NOMO-1 (cell line): Measurements from ENCODE around the gene POU6F2.
"Not testable (repeated sequence)": the region's sequence is repeated elsewhere in the genome, so short reads cannot be mapped to it uniquely, and the experiment has no call there.

ENCODE experiments used
- DNase-seq, 2 experiments: peaks; one replicate each; lab custom pipeline; 2025; ENCODE audit not compliant: unreplicated experiment in 2 of 2; lab: John Stamatoyannopoulos, UW

Gene POU6F2

DNA sequence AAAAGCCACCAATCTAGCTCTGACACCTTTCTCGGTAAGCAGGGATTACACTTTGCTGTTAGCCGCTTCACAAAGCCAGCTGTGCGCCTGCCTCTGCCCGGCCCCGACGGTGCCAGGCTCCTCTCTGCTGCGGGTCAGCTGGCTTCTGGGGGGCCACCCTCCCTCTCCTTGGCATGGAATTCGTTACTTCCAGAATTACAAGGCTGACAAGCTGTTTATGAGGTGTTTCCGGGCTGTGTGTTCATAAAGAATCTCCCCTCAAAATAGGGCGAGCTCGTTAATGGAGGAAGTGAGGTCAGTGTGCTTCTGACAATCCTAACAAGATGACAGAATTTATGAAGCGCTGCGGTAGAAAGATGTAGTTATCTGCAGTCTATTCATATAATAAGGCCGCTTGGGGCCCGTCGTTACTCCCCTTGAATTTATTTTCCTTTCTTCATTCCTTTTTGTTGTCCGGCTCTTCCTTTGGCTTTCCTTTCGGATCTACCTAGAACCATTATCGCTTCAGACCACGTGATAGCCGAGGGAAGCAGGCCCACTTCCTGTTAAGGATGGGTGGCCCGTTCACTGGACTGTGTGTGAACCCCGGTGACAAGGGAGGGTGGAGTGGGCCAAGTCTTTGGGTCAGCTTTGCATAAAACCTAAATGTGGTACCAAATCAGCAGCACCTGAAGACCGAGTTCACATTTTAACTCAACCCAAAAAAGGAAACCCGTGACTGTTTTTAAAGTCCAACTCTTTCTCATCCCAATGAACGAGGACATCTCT, 315.5 kb downstream of the POU6F2 start:
- no peak for DNase-seq

DNA sequence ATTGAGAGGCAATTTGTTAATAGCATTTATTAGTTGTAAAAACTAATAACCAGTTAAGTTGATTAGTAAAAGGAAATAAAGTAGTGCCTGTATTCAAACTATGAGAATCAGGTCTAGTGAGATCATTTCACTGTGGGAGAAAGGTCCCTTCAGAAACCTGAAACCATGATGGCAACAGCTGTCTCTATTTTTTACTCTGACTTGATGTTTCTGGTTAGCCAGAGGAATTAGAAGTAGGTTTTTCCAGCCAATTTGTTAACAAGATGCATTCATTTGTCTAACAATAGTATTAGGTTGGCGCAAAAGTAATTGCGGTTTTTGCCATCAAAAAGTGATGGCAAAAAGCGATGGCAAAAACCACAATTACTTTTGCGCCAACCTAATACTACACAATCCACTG, 316.3 kb downstream of the POU6F2 start:
- DNase-seq: no peak

DNA sequence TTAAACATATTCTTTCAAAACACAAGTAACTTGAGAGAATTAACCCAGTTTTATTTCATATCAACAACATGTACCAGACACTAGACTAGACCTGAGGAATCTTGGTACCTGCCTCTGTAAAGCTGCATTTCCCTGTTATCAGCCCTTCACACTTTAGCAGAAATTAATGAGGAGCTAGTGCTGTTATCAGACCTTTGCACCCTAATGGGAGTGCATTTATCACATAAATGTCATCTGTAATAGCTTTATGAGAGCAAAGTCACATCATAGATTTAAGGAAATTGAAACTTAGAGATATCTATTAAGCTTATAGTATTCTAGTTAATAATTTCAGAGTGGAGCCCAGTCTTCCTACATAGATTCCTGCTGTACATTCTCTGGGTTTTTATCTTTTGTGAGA, 318.1 kb downstream of the POU6F2 start:
- no peak for DNase-seq

- DNase-seq: no peak
These were observed 322.0 kb downstream of the POU6F2 start for GRCh38 chr7:39299695-39300094.

- DNase-seq: no peak
These were observed 322.6 kb downstream of the POU6F2 start for GRCh38 chr7:39300276-39300675.

- DNase-seq: no peak
These were observed 323.8 kb downstream of the POU6F2 start for GRCh38 chr7:39301543-39301942.

GRCh38 chr7:39304178-39304577, 326.5 kb downstream of the POU6F2 start:
- DNase-seq: no peak

DNA sequence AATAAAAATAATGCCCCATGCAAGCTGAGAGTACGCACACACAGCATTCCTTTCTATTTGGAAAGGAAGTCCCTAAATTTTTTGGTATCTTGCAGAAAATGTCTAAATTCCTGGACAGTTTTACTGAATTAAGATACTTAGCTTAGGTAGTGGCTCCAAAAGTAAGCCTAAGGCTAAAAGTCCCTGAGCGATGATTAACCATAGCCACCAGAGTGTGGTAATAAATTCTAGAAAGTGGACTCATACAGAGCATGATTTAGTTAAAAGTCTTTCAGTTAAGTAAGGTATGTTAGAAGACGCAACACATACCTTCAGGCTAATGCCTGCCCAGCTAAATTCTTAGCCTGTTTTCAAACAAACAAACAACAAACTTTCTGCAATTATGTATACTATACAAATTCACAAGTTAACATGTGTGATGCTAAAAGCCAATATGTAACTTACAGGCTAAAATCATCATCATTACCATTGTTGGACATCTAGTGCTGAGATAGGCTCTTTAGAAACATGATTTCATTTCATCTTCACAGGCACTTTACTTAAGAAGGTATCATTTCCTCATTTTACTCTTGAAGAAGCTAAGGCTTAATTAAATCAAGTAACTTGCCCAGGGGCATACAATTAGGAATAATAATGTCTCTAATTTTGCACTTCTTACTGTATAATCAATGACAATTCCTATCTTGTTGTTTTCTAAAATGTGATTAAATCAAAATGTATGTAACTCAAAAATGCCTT, 327.1 kb downstream of the POU6F2 start:
- no peak for DNase-seq

DNA sequence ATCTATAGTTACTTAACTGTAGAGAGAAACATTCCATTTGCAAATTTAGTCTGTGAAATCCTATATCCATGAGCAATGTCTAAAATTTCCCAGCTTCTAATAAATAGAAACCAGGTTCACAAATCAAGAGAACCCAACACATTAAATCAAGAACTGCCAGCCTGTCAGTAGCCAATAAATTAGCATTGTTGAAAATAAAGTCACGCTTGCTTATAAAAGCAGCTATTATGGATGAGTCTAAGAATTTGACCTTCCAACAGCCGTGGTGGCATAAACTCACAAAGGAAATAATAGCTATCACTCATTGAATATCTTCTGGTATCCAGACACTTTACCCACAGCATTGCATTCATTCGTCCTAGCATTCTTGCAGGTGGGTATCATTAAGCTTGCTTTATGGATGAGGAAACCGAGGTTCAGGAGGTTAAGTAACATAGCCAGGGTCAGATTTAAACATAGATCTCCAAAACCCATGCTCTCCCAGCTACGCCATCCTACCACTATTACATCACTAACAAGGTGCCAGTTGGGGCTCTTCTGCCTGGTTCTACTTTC, 328.4 kb downstream of the POU6F2 start:
- no peak for DNase-seq

DNA sequence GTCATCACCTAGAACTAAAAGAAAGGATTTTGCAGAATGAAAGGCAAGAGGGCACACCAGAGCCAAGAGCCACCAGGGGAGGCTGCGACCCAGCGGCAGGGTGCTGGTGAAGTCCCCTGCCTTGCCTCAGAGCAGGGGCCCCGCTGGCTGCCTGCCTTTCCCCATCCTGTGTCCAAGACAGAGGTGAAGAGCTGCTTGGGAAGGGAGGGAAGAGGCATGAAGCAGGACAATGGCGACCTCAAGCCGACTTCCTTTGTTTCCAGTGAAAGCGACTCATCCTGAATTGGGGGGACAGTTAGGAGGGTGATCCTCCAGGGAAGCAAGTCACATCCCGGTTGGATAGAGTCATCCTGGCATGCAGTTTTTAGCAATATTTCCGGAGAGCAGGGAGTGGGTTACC, 333.0 kb downstream of the POU6F2 start:
- DNase-seq: no peak

- DNase-seq: no peak
These were observed 334.7 kb downstream of the POU6F2 start for GRCh38 chr7:39312254-39312989.

- no peak for DNase-seq
These were observed 335.7 kb downstream of the POU6F2 start for GRCh38 chr7:39313376-39313775.

GRCh38 chr7:39313974-39314373, 336.3 kb downstream of the POU6F2 start:
- no peak for DNase-seq

GRCh38 chr7:39317107-39317506, 339.4 kb downstream of the POU6F2 start:
- no peak for DNase-seq

- no peak for DNase-seq
These were observed 340.2 kb downstream of the POU6F2 start for GRCh38 chr7:39317896-39318295.

DNA sequence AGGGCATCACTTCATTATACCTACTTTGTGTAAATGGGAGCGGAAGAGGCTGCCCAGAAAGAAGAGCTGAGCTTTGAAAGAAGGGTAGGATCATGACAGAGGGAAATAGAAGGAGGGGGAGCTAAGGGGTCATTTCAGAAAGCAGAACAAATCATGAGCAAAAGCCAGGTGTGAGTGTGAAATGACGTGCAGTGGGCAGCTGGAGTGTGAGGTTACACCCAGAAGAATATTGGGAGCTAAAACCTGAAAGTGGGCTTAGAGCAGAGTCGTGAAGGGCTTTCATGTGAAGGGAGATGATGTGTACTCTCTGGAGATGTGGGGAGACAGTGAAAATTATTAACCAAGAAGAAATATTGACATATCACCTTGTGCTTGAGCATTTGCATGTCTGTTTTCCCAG, 343.5 kb downstream of the POU6F2 start:
- no peak for DNase-seq

- no peak for DNase-seq
These were observed 344.3 kb downstream of the POU6F2 start for GRCh38 chr7:39321909-39322498.

GRCh38 chr7:39324139-39324760, 346.5 kb downstream of the POU6F2 start:
- DNase-seq: no peak

GRCh38 chr7:39331607-39332006, 353.9 kb downstream of the POU6F2 start:
- not testable (repeated sequence) for DNase-seq

DNA sequence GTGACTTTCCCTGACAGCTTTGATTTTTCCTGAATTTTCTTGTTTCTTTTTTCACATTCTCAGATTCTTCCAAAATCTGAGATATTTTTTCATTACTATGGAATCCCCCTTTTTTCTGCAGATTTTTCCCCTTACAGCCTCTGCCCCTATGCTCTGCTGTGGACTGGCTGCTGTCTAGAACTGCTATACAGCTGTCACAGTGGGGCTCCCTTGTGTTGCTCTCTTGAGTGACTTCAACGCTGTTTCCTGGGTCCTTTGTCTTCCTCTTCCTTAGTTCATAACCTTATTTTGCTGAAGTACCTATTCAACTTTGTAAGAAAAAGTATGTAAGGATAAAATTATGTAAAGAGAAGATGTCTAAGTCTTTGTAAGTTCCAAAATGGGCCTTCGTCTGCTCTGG, 354.4 kb downstream of the POU6F2 start:
- DNase-seq: no peak
